ENCODE results near the gene AIMP1. TPM values are rescaled to one million over a fixed set of nuclear protein-coding genes. Genes with fewer than 3 reads are reported as not detected.

The AIMP1 gene
- total and polyA plus RNA-seq, 2 of the 13 experiments (the other 11 are each of a cell fraction or from before 2014, with no cell fraction given): 28.6 to 82.9 TPM

DNA sequence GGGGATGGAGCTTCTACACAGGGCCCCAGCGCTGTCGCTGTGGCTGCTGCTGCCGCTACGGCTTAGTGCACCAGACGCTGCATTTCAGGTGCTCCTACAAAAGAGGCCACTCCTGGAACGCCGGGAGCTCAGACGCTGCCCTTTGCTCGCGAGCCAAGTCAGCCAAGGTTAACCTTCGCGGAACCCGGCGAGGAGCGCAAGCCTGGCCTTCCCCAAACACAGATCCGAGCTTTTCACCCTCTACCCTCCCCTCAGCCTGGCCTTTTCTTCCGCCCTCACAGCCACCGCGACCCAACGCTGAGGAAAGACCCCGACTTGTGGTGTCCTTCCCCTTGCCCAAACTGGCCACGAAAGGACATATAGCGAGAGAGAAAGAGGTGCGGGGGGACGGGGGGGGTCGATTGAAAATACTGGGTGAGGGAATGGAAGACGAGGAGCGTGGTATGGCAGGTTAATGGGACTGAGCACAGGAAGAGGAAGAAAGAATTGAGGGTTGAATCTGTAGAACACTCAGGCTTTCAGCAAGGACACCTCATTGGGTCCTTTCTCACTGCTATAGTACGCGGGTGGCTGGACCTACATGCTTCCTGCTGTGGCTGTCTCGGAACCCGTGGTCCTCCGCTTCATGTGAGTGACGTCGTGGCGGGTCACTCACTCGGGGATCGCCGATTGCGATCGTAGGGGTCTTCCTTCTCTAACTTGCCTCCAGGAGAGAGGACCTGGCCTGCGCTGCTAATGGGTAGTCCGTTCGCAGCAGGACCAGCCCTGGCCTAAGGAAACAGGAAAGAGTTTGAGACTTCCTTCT, at the start of gene AIMP1, which contains the start of gene TBCK (continued):
- no peak for TF ChIP-seq TEF (CRISPR knock-in tag; IDR thresholded peaks at IDR 0.05)
- no peak for TF ChIP-seq U2AF1 (optimal IDR thresholded peaks at IDR 0.05; ENCODE audit: low read depth, low read length)
- TF ChIP-seq, protein P1, sequence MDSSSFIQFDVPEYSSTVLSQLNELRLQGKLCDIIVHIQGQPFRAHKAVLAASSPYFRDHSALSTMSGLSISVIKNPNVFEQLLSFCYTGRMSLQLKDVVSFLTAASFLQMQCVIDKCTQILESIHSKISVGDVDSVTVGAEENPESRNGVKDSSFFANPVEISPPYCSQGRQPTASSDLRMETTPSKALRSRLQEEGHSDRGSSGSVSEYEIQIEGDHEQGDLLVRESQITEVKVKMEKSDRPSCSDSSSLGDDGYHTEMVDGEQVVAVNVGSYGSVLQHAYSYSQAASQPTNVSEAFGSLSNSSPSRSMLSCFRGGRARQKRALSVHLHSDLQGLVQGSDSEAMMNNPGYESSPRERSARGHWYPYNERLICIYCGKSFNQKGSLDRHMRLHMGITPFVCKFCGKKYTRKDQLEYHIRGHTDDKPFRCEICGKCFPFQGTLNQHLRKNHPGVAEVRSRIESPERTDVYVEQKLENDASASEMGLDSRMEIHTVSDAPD (CRISPR knock-in tag; IDR thresholded peaks at IDR 0.05): peak; percentile 49; the same call in 1 of the 2 replicates
- peak; percentile 40; the same call in 1 of the 2 replicates for TF ChIP-seq NFKB2 (CRISPR knock-in tag; IDR thresholded peaks at IDR 0.05; ENCODE audit: borderline replicate concordance)
- no peak for TF ChIP-seq MAFG (CRISPR knock-in tag; IDR thresholded peaks at IDR 0.05)
- no peak for TF ChIP-seq ZNF75D (CRISPR knock-in tag; IDR thresholded peaks at IDR 0.05; ENCODE audit: borderline replicate concordance)
- TF ChIP-seq GATA4 (IDR thresholded peaks at IDR 0.05; ENCODE audit: borderline replicate concordance, low read depth): no peak
- TF ChIP-seq KDM2A (CRISPR knock-in tag; IDR thresholded peaks at IDR 0.05; ENCODE audit: borderline replicate concordance, low read depth): no peak; the same call in 1 of the 2 replicates
- TF ChIP-seq JDP2 (CRISPR knock-in tag; IDR thresholded peaks at IDR 0.05; ENCODE audit: borderline replicate concordance): no peak; the same call in 1 of the 2 replicates
- TF ChIP-seq FOXO1 (CRISPR knock-in tag; IDR thresholded peaks at IDR 0.05): no peak; the same call in 1 of the 2 replicates
- no peak; the same call in 1 of the 2 replicates for TF ChIP-seq MZF1 (CRISPR knock-in tag; IDR thresholded peaks at IDR 0.05; ENCODE audit: borderline replicate concordance)
- no peak for TF ChIP-seq ZNF124 (CRISPR knock-in tag; IDR thresholded peaks at IDR 0.05)
- TF ChIP-seq EHMT2 (IDR thresholded peaks at IDR 0.05; ENCODE audit: borderline replicate concordance, low read depth, low read length): no peak
- TF ChIP-seq ISX (CRISPR knock-in tag; conservative IDR thresholded peaks at IDR 0.05): no peak
- TF ChIP-seq MXD3 (CRISPR knock-in tag; IDR thresholded peaks at IDR 0.05): no peak; the same call in 1 of the 2 replicates
- TF ChIP-seq ZNF235 (CRISPR knock-in tag; IDR thresholded peaks at IDR 0.05; ENCODE audit: borderline replicate concordance): no peak
- TF ChIP-seq, protein P2, sequence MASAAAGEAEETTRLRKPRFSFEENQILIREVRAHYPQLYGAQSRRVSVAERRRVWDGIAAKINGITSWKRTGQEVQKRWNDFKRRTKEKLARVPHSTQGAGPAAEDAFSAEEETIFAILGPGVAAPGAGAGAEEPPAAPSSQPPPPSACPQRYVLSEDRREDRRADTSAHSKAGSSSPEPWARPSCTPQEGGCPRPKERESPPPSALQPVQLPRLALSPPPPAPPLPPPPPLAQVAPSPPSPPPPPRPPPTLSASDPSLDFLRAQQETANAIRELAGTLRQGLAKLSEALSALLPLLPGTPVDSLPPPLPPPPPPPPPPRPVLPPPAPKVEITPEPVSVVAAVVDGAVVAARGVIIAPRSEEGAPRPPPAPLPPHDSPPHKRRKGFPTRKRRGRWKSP (CRISPR knock-in tag; IDR thresholded peaks at IDR 0.05): peak; percentile 47
- 0 out of 2 replicates have a peak, but pooled peaks have one; percentile 18 for TF ChIP-seq ZSCAN5A (CRISPR knock-in tag; IDR thresholded peaks at IDR 0.05; ENCODE audit: borderline replicate concordance)
- TF ChIP-seq MEIS2 (CRISPR knock-in tag; IDR thresholded peaks at IDR 0.05): no peak; the same call in 1 of the 2 replicates
- TF ChIP-seq ZNF367 (CRISPR knock-in tag; IDR thresholded peaks at IDR 0.05; ENCODE audit: borderline replicate concordance): no peak
- peak; percentile 32; the same call in 1 of the 2 replicates for TF ChIP-seq ZNF274 (CRISPR knock-in tag; IDR thresholded peaks at IDR 0.05)
- TF ChIP-seq ZIK1 (CRISPR knock-in tag; IDR thresholded peaks at IDR 0.05; ENCODE audit: borderline replicate concordance, low read depth): no peak

Measured in HepG2 (cell line).